Measurements from ENCODE around the gene MAP2K2.
A peak's percentile ranks its signal among the peaks of the same experiment; 100 is the strongest.

Gene MAP2K2

DNA sequence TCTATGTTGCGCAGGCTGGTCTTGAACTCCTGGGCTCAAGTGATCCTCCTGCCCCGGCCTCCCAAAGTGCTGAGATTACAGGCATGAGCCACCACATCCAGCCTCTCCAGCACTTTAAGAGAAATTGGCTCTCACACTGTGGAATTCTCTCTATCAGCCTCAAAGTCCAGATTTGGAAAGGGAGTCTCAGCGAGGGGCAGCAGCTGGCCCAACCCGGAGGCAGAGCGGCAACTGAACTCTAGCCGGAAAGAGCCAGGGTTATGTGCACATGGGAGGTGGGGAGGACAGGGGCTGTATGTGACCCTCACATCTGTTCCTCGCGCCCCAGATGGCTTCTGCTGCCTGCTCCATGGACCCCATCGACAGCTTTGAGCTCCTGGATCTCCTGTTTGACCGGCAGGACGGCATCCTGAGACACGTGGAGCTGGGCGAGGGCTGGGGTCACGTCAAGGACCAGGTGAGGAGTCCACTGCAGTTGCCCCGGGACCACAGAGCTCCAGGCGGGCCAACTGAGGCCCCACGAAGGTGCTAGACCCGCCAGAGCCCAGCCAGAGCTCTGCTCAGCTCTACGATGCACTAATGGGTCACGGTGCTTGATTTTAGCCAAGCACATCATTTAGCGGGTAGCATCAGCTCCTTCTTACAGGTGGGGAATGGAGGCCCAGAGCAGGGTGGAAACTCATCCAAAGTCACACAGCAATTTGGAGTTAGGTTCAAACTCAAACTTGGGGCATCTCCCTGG is 30.8 kb upstream of the MAP2K2 start:
- Histone ChIP-seq H3K4me3 (ENCODE audit: low read length, poor library complexity, severe bottlenecking) (peak overlapping the region; percentile 35), H3F3A (ENCODE audit: low read depth) (no peaks in the 10 kb centered on the region), H4K20me1 (ENCODE audit: insufficient read depth, low read length, poor library complexity, severe bottlenecking) (no peaks in the 10 kb centered on the region), H3K4me1 (ENCODE audit: insufficient read depth, low read length, poor library complexity, severe bottlenecking) (peaks cover 22% of the 10 kb centered on the region), H3K4me2 (ENCODE audit: low read depth, low read length, poor library complexity, severe bottlenecking) (peak overlapping the region; percentile 35), H3K27me3 (ENCODE audit: insufficient read depth, low read length, poor library complexity, severe bottlenecking) (no peaks in the 10 kb centered on the region), H3K36me3 (ENCODE audit: insufficient read depth, low read length) (no peaks in the 10 kb centered on the region), H3K79me2 (ENCODE audit: insufficient read depth, low read length) (peaks cover 12% of the 10 kb centered on the region; the same call in 1 of the 2 replicates), H3K9ac (ENCODE audit: low read depth, low read length, poor library complexity, severe bottlenecking) (no peak overlapping the region), H2AFZ (ENCODE audit: low read length) (no peak overlapping the region), H3K9me3 (ENCODE audit: insufficient read depth, low read depth, low read length) (no peaks in the 10 kb centered on the region), H3K9me2 (replicated peaks; ENCODE audit: low read depth, low read length) (no peaks in the 10 kb centered on the region)
- TF ChIP-seq EZH2phosphoT487 (IDR thresholded peaks at IDR 0.05; ENCODE audit: borderline replicate concordance) (no peak), CTCF (conservative IDR thresholded peaks at IDR 0.05; ENCODE audit: low read length) (no peak)

DNA sequence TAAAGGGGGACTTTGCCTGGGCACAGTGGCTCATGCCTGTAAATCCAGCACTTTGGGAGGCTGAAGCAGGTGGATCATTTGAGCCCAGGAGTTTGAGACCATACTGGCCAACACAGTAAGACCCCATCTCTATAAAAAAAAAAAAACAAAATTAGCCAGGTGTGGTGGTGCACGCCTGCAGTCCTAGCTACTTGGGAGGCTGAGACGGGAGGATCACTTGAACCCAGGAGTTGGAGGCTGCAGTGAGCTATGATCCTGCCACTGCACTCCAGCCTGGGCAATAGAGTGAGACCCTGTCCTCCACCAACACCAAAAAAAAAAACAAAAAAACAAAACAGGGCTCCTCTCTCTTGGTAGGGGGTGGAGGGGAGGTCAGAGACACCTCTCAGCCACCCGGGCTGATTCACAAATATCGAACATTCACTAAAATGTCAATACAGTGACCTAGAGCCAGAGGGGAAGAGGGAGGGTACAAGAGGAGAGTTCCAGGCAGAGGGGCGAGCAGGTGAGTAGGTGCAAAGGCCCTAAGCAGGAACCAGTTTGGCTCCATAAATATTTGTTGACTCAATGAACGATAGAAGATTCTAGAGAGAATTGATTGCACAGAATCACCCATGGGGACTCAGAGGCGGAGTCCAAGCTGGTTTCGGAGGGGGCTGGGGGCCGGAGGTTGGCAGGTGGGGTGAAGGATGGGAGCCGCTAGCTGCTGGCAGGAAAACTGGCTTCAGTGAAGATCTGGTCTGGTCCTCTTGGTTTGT is 28.5 kb upstream of the MAP2K2 start:
- TF ChIP-seq CTCF (conservative IDR thresholded peaks at IDR 0.05; ENCODE audit: low read length), result no peak
- TF ChIP-seq EZH2phosphoT487 (IDR thresholded peaks at IDR 0.05; ENCODE audit: borderline replicate concordance), result no peak
- Histone ChIP-seq H3K36me3 (ENCODE audit: insufficient read depth, low read length) (no peaks in the 10 kb centered on the region), H3K4me2 (ENCODE audit: low read depth, low read length, poor library complexity, severe bottlenecking) (peak overlapping the region; percentile 76), H3K9me3 (ENCODE audit: insufficient read depth, low read depth, low read length) (no peaks in the 10 kb centered on the region), H3K4me3 (ENCODE audit: low read length, poor library complexity, severe bottlenecking) (peak overlapping the region; percentile 66), H3K4me1 (ENCODE audit: insufficient read depth, low read length, poor library complexity, severe bottlenecking) (peaks cover 22% of the 10 kb centered on the region), H3F3A (ENCODE audit: low read depth) (no peaks in the 10 kb centered on the region), H3K79me2 (ENCODE audit: insufficient read depth, low read length) (peaks cover 12% of the 10 kb centered on the region; the same call in 1 of the 2 replicates), H3K9ac (ENCODE audit: low read depth, low read length, poor library complexity, severe bottlenecking) (peak overlapping the region; percentile 33), H4K20me1 (ENCODE audit: insufficient read depth, low read length, poor library complexity, severe bottlenecking) (no peaks in the 10 kb centered on the region), H3K9me2 (replicated peaks; ENCODE audit: low read depth, low read length) (no peaks in the 10 kb centered on the region), H2AFZ (ENCODE audit: low read length) (no peak overlapping the region), H3K27me3 (ENCODE audit: insufficient read depth, low read length, poor library complexity, severe bottlenecking) (no peaks in the 10 kb centered on the region)

- Histone ChIP-seq H3K9ac (ENCODE audit: low read depth, low read length, poor library complexity, severe bottlenecking) (no peak overlapping the region), H2AFZ (ENCODE audit: low read length) (no peak overlapping the region), H3K9me3 (ENCODE audit: insufficient read depth, low read depth, low read length) (no peaks in the 10 kb centered on the region), H3K9me2 (replicated peaks; ENCODE audit: low read depth, low read length) (no peaks in the 10 kb centered on the region), H4K20me1 (ENCODE audit: insufficient read depth, low read length, poor library complexity, severe bottlenecking) (no peaks in the 10 kb centered on the region), H3K36me3 (ENCODE audit: insufficient read depth, low read length) (no peaks in the 10 kb centered on the region), H3F3A (ENCODE audit: low read depth) (no peaks in the 10 kb centered on the region), H3K4me1 (ENCODE audit: insufficient read depth, low read length, poor library complexity, severe bottlenecking) (peaks cover 22% of the 10 kb centered on the region), H3K4me3 (ENCODE audit: low read length, poor library complexity, severe bottlenecking) (no peak overlapping the region), H3K4me2 (ENCODE audit: low read depth, low read length, poor library complexity, severe bottlenecking) (no peak overlapping the region), H3K79me2 (ENCODE audit: insufficient read depth, low read length) (peaks cover 12% of the 10 kb centered on the region; the same call in 1 of the 2 replicates), H3K27me3 (ENCODE audit: insufficient read depth, low read length, poor library complexity, severe bottlenecking) (no peaks in the 10 kb centered on the region)
- no peak for TF ChIP-seq CTCF (conservative IDR thresholded peaks at IDR 0.05; ENCODE audit: low read length)
- TF ChIP-seq EZH2phosphoT487 (IDR thresholded peaks at IDR 0.05; ENCODE audit: borderline replicate concordance), result no peak
These were observed 27.7 kb upstream of the MAP2K2 start for GRCh38 chr19:4151623-4152022.

Measured in Loucy (cell line).